Measurements from ENCODE around the gene CEND1.
"Not testable (repeated sequence)": the region's sequence is repeated elsewhere in the genome, so short reads cannot be mapped to it uniquely, and the experiment has no call there.

Gene CEND1

DNA sequence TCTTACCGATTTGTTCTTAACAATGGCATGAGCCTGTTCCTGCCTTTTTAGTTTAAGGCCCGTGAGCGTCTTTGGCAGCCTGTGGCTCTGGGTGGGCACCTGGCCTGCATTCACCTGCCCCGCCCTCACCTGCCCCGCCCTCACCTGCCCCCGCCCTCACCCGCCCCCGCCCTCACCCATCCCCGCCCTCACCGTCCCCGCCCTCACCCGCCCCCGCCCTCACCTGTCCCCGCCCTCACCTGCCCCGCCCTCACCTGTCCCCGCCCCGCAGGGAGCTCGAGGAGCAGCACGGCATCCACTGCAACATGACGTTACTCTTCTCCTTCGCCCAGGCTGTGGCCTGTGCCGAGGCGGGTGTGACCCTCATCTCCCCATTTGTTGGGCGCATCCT lies 26.8 kb downstream of the CEND1 start:
- no peak for DNase-seq

- peak in 1 of 5 experiments; percentile 46 for DNase-seq
Measured at GRCh38 chr11:762421-763072, 27.3 kb downstream of the CEND1 start.

GRCh38 chr11:761526-762108 lies 28.3 kb downstream of the CEND1 start:
- no peak for DNase-seq

GRCh38 chr11:760236-760635 lies 29.7 kb downstream of the CEND1 start:
- DNase-seq, result no peak

DNA sequence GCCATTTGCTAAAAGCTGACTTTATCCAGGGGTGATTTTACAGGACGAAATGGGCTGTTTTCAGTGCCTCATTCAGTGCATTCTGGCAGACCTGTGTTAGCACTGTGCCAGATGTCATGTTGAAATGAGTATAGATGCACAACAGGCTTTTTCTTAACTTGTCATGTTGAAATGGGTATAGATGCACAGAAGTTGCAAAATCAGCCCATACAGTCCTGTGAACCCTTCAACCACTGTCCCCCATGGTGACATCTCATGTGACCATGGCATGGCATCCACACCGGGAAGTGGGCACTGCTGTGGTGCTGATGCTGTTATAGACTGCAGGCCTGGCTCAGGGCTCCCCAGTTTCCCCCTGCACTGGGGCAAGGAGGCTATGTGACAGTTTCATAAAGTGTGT lies 40.2 kb downstream of the CEND1 start:
- DNase-seq, result no peak

DNA sequence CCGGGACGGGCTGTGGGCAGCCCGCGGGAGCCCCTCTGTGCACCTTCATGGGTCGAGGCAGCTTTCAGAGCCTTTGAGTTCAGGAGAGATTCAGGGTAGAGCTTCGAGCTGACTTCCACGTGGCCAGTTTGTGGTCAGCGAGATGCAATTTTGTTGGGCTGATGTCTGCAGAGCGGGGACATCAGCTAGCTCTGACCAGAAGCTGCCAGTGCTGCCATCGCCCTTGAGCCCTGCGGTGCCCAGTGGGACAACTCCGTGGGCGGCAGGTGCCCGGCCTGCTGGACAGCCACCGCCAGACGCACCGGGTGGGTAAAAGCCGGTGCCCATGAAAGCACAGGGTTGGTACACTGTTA lies 41.9 kb downstream of the CEND1 start:
- DNase-seq, result no peak

- DNase-seq, result peak; percentile 65 to 88 (median 77)
Measured at GRCh38 chr11:747158-748006, 42.5 kb downstream of the CEND1 start, which contains the start of gene TALDO1. TALDO1 (plus strand) TSS chr11:747464; CDS start chr11:747482, 18 bp downstream.

DNA sequence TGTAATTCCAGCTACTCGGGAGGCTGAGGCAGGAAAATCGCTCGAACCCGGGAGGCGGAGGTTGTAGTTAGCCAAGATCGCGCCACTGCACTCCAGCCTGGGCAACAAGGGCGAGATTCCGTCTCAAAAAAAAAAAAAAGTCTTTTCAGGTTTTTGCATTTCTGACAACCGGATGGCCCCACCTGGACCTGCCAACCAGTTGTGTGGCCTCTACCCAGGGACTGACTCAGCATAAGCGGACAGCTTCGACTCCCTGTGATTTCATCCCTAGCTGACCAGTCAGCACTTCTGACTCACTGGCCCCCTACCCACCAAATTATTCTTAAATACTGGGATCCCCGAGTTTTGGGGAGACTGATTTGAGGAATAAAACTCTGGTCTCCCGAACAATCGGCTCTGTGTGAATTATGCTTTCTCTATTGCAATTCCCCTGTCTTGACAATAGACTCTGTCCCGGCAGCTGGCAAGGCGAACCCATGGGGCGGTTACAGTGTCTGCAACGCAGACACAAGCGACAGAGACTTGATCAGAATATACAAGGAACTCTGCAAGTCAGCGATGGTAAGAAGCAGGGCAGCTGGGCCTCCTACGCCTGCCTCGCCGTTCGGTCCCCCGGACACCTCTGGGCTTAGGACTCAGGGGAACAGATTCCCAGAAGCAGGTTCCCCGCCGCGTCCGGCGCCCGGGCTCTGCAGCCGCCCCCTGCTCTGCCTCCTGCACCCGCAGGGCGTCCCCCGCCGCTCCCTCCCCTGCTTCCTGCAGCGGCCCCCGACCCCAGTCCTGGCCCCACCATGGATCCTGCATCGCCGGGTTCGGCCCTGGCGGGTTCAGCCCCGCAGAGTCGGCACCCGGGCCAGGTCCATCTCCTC lies 43.4 kb downstream of the CEND1 start:
- DNase-seq, result peak in 1 of 5 experiments; percentile 73

GRCh38 chr11:745428-745827 lies 44.5 kb downstream of the CEND1 start:
- DNase-seq, result no peak

GRCh38 chr11:742571-743201 lies 47.2 kb downstream of the CEND1 start:
- DNase-seq, result no peak

DNA sequence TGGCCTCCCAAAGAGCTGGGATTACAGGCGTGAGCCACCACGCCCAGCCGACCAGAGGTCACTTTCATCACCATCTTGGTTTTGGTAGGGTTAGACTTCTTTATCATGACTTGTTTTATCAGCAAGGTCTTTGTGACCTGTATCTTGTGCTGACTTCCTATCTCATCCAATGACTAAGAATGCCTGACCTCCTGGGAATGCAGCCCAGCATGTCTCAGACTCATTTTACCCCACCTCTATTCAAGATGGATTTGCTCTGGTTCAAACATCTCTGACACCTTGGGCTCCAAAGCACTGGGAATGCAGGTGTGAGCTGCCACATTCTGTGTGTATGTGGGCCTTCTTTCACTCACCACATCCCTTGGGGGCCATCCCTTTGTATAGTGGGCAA lies 47.7 kb downstream of the CEND1 start:
- no peak for DNase-seq

- DNase-seq, result not testable (repeated sequence)
Measured at GRCh38 chr11:737899-738298, 52.0 kb downstream of the CEND1 start.

DNA sequence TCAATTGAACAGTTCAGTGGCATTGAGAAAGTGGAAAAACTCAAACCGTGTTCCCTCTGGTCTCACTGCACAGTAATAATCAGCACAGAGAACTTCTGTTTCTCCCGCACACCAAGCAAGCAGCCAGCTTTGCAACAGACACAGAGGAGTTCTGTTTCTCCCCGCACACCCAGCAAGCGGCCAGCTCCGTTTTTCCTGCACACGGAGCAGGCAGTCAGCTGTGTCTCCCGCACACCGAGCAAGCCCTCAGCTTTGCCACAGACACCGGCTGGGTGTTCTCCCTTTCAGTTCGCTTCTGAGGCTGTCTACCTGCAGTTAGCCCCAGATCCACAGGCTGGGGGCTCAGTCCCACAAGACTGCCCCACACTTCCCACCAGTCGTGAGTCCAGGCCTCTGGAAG lies 52.5 kb downstream of the CEND1 start:
- no peak for DNase-seq
